Stimulated activated CD8-positive, alpha-beta memory T cell treated with anti-CD3 and anti-CD28 coated beads, Interleukin-12 subunit alpha, Interleukin-12 subunit beta, amount 100 ng/mL, for 24 hours (primary cell): Measurements from ENCODE around the gene MPND.
A peak's percentile ranks its signal among the peaks of the same experiment; 100 is the strongest.

Source experiments
- DNase-seq: peaks from one replicate; pipeline ENCODE4 v3.0.0-alpha.2; 2020; ENCODE audit errors: extremely low read depth

The MPND gene

GRCh38 chr19:4379383-4380253 lies 36.3 kb downstream of the MPND start:
- DNase-seq, result no peak

GRCh38 chr19:4380254-4380727 lies 36.9 kb downstream of the MPND start:
- no peak for DNase-seq

- no peak for DNase-seq
Observed at GRCh38 chr19:4385291-4386040, 42.1 kb downstream of the MPND start.

GRCh38 chr19:4386041-4386782 lies 42.9 kb downstream of the MPND start:
- DNase-seq, result no peak

DNA sequence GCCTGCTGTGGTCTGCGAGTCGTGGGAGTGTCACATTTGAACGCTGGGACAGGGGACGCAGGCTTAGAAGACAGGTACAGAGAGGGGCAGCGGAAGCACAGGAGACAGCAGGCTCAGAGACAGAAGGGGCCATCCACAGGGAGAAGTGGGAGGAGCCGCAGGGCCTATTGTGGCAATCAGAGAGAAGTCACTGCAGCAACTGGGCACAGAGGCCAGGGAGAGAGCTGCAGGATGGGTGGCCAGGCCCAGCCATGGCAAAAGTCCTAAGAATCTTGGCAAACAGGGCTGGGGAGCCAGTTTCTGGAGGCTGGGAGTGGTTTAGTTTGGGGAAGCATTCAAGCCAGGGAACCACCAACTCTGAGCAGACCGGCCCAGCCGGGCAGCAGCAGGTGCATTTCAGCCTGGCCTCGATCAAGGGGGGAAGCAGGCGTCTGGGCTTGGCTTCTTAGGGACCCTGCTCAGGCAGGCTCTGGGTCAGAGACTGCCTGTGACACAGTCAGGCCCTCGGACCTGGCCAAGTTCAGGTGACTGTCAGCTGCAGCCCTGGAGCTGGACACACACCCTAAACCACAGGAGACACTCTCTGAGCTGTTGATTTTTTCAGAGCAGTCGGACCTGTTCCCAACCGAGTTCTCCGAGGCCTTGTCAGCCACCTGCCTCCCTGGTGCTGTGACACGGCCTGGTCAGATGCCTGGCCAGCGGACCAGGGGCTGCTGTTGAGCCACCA lies 45.1 kb downstream of the MPND start:
- DNase-seq, result no peak

DNA sequence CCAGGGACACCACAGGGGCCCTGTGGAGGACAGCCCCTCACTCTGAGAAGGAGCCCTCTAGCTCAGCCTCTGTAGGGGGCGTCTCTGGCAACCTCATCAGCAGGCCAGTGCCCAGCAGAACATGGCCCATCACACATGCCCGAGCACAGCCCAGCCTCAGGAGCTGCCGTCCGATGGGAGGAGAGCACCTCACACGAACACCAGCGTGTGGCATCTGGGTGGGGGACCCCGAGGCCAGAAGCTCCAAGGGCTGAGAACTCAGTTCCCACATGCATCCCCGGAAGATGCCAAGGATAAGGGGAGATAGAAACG lies 45.7 kb downstream of the MPND start:
- no peak for DNase-seq

- no peak for DNase-seq
Observed at GRCh38 chr19:4389511-4390016, 46.2 kb downstream of the MPND start.

DNA sequence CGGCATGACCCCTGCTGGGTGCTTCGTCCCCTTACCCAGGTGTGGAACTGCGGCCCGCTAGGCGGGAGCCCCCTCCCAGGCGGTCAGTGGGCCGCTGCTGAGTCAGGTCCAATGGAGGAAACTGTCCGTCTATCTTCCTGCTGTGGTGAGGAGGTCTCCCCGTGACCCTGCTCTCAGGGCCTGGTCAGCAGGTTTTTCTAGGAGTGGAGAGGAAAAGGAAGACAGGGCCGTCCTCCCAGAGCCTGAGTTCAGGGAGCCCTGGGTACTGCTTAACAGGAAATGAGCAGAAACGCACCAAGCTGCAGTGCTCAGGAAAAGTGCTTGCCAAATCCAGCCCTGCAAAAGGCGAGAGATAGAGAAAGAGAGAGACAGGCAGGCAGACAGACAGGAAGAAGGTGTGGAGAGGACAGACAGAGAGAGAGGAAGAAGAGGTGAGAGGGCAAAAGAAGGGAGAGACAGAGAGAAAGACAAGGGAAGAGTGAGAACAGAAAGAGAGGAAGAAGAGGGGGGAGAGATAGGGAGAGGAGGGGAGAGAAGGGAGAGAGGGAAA lies 46.7 kb downstream of the MPND start:
- DNase-seq, result no peak

- DNase-seq, result no peak
Observed at GRCh38 chr19:4390567-4391305, 47.4 kb downstream of the MPND start.

GRCh38 chr19:4391306-4391693 lies 47.9 kb downstream of the MPND start:
- DNase-seq, result no peak

- no peak for DNase-seq
Observed at GRCh38 chr19:4391701-4392483, 48.5 kb downstream of the MPND start.

DNA sequence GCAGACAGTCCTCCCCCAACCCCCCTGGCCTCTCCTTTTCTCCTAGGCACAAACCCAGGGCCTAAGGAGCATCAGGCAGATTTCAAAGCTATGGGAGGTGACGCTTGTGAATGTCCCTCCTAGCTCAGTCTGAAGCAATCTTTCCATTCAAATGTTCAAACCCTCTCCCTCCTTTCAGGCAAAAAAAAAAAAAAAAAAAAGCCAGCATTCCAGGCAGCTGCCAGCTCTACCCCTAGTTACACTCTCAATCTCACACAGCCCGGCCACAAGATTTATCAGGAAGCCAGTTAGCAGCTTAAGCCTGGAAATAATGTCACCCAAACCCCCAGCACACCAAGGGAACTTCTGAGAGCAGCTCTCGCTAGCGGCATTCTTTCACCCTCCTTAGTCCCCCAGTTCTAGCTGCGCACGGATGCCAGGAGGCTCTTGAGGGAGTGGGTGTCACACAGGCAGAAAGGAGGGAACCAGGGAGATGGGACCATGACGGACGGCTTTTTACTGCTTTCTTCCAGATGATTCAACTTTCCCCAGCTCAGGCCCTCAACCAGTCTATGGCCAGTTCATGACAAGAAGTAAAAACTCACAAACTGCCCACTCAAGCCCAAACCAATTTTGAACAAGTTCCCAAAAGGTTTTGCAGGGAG lies 50.7 kb downstream of the MPND start:
- DNase-seq, result no peak

DNA sequence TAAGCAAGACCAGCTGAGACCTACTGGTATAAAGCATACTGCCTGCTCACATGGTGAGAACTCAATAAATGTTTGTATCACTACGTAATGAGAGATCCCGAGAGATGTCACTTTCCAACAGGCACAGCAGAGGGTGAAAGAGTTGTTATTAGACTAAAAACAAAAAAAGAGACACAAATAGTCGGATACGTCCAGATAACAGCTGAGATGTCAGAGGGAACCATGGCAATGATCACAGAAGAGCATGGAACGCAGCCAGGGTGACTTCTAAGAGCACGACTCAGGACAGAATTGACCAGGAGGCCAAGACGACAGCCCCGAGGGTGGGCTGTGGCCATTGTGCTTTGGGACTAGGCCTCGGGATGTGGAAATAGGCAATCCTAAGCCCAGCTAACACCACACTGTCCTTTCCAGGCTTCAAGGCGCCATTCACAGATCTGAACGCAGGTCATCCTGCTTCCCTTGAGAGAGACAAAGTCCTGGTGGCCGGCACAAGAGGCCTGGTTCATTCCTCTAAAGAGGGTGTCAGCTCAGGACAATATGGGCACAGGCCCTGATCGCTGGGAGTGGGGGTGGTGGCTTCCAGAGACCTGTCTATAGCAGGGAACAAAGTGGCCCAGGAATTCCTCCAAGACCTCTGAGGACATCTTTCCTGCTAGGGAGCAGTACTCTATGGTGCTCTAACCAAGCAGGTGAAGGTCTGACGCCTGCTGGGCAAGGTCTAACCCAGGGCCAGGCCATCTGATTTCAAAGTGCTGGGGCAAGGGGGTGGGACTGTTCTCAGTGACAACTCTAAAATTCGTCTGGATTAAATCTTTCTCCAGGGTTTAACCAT lies 53.8 kb downstream of the MPND start:
- no peak for DNase-seq

GRCh38 chr19:4399812-4400134 lies 56.4 kb downstream of the MPND start:
- DNase-seq, result no peak

- peak; percentile 80 for DNase-seq
Observed at GRCh38 chr19:4400135-4400936, 57.0 kb downstream of the MPND start, which contains the start of gene SH3GL1. SH3GL1 (minus strand) TSS chr19:4400547; CDS start chr19:4400368, 179 bp downstream.

GRCh38 chr19:4401769-4402170 lies 58.4 kb downstream of the MPND start:
- DNase-seq, result no peak

DNA sequence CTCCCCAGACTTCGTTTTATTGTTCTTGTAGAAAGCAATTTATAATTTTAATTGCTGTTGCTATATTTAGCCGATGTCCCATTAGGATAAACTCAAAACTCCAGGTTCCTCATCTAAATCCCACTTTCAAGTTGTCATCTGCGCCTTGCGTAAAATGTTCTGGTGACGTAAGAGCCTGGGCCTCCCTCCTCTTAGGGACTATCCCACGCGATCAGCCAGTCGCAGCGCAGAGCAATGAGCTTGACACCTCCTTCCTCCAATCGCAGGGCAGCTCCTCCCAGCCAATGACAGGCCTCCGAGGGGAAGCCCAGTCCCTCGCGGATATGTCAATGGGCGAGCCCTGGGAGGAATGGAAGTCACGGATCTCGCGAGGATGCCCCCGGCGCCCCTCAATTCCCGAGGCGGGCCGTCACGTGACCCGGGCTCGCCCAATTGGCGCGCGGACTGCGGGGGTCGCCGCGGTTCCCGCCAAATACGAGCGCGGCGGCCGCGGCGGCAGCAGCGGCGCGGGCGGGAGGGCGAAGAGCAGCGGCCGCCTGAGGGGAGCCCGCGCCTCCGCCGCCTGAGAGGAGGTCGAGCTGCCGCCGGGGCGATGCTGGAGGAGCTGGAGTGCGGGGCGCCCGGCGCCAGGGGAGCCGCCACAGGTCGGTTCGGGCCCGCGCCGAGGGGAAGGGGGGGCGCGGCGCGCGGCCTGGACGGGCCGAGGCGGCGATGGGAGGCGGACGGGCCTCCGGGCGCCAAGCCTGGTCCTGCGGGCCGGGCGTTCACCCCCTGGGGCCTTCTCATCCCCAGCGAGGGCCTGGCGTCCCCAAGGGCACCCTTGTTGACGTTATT lies 59.0 kb downstream of the MPND start, which contains the start of gene CHAF1A:
CHAF1A (plus strand) TSS at position 470 of the 834 bp plus-strand sequence; CDS start at position 593, 123 bp downstream.
- peak; percentile 96 for DNase-seq
